MCF 10A (cell line): ENCODE results near the gene CTNNA2. TPM values are rescaled to one million over a fixed set of nuclear protein-coding genes. Genes with fewer than 3 reads are reported as not detected.

Source experiments
- BruUV-seq: library from RNA; stranded (reverse); fragments of 400-500 nt; replicated peaks from 2 replicates; lab custom pipeline; 2021; lab: Mats Ljungman, UMichigan
- CTCF ChIA-PET: fragments of 300-600 bp; sonication (Branson Sonifier 250); formaldehyde crosslinking; extraction: SDS; loops from one replicate; lab custom pipeline; 2021; ENCODE audit warnings: antibody characterized with exemption, inconsistent platforms; lab: Yijun Ruan, JAX
- POLR2A ChIA-PET: fragments of 300-600, 350-650 bp; sonication (Branson Sonifier 250); formaldehyde crosslinking; extraction: SDS; loops from one replicate; lab custom pipeline; 2020; ENCODE audit warnings: antibody characterized with exemption, inconsistent platforms; lab: Yijun Ruan, JAX
- DNase-seq: peaks from one replicate; pipeline ENCODE4 v3.0.0-alpha.2; 2018; ENCODE audit not compliant: unreplicated experiment
- H3K27ac Mint-ChIP-seq: one replicate; pipeline ENCODE4 v1.8.0; 2022; ENCODE audit warnings: mild to moderate bottlenecking, low read depth, mixed read lengths; ENCODE audit not compliant: unreplicated experiment
- H3K27me3 Mint-ChIP-seq: one replicate; pipeline ENCODE4 v1.8.0; 2022; ENCODE audit warnings: mixed read lengths; ENCODE audit not compliant: insufficient read depth, unreplicated experiment
- H3K36me3 Mint-ChIP-seq: one replicate; pipeline ENCODE4 v1.8.0; 2022; ENCODE audit warnings: mild to moderate bottlenecking, moderate library complexity, mixed read lengths; ENCODE audit not compliant: insufficient read depth, unreplicated experiment
- H3K4me1 Mint-ChIP-seq: one replicate; pipeline ENCODE4 v1.8.0; 2022; ENCODE audit warnings: mixed read lengths; ENCODE audit not compliant: insufficient read depth, unreplicated experiment
- H3K4me3 Mint-ChIP-seq: one replicate; pipeline ENCODE4 v1.8.0; 2022; ENCODE audit warnings: mild to moderate bottlenecking, moderate library complexity, mixed read lengths; ENCODE audit not compliant: unreplicated experiment
- H3K9me3 Mint-ChIP-seq: one replicate; pipeline ENCODE4 v1.8.0; 2022; ENCODE audit warnings: mixed read lengths; ENCODE audit not compliant: unreplicated experiment
- CTCF ChIP-seq: fragments of 200-600 bp; IDR thresholded peaks from one replicate; pipeline ENCODE4 v1.8.0; 2022; ENCODE audit warnings: antibody characterized with exemption, mild to moderate bottlenecking; ENCODE audit not compliant: unreplicated experiment
- intact Hi-C: fragments of 100-400 bp; cut with micrococcal nuclease; formaldehyde crosslinking; loops from 2 replicates; pipeline ENCODE4 v1.14.1; 2022
- total RNA-seq: library from RNA; stranded (reverse); gene quantifications from 2 replicates; pipeline ENCODE4 v1.2.3, GENCODE V29; 2022

The CTNNA2 gene
- total RNA-seq, 1 experiment from 2014 or later: not detected

- CTCF ChIA-PET: interaction anchor here (0.5 to 2.2 kb wide), 19 partner anchors 9 to 482 kb away, joined by 3 to 22 read pairs (median 4); partner anchors contain the start of gene CTNNA2
- intact Hi-C loops: loop anchor here (1.0 kb wide), 2 partner anchors 326 to 331 kb away; no protein-coding TSS in a partner anchor
Measured at GRCh38 chr2:79529636-79530035, 16.8 kb downstream of the CTNNA2 start.

GRCh38 chr2:79530443-79530842 is 17.6 kb downstream of the CTNNA2 start:
- intact Hi-C loops: loop anchor here (1.0 kb wide), 2 partner anchors 325 to 330 kb away; no protein-coding TSS in a partner anchor
- peak; percentile 6 for DNase-seq
- Mint-ChIP-seq H3K4me3 (no peak overlapping the region), H3K4me1 (no peaks in the 10 kb centered on the region), H3K36me3 (no peaks in the 10 kb centered on the region), H3K27me3 (no peaks in the 10 kb centered on the region), H3K9me3 (no peaks in the 10 kb centered on the region), H3K27ac (no peak overlapping the region)
- no TSS peak for BruUV-seq
- peak; percentile 24 for TF ChIP-seq CTCF
- ChIA-PET CTCF (interaction anchor here (0.5 to 2.2 kb wide), 21 partner anchors 8 to 994 kb away, joined by 3 to 22 read pairs (median 4); partner anchors contain the start of gene CTNNA2), POLR2A (interaction anchor here (1.4 kb wide), 1 partner anchor 326 kb away, joined by 3 read pairs; no protein-coding TSS in a partner anchor)

More at GRCh38 chr2:79529636-79530035, 16.8 kb downstream of the CTNNA2 start:
- H3K4me1 Mint-ChIP-seq: no peaks in the 10 kb centered on the region
- H3K4me3 Mint-ChIP-seq: no peak overlapping the region
- no peaks in the 10 kb centered on the region for H3K9me3 Mint-ChIP-seq
- no peak for DNase-seq
- no peaks in the 10 kb centered on the region for H3K36me3 Mint-ChIP-seq
- H3K27ac Mint-ChIP-seq: no peak overlapping the region
- H3K27me3 Mint-ChIP-seq: no peaks in the 10 kb centered on the region
- POLR2A ChIA-PET: interaction anchor here (1.4 kb wide), 1 partner anchor 327 kb away, joined by 3 read pairs; no protein-coding TSS in a partner anchor
- no TSS peak for BruUV-seq
- no peak for TF ChIP-seq CTCF

- no peak overlapping the region for H3K27ac Mint-ChIP-seq
- no peaks in the 10 kb centered on the region for H3K36me3 Mint-ChIP-seq
- intact Hi-C loops: no loop called here
- no peak for DNase-seq
- CTCF ChIA-PET: interaction anchor here (0.7 to 0.8 kb wide), 2 partner anchors 309 to 376 kb away, joined by 3 read pairs; no protein-coding TSS in a partner anchor
- H3K27me3 Mint-ChIP-seq: no peaks in the 10 kb centered on the region
- peaks cover 23% of the 10 kb centered on the region for H3K9me3 Mint-ChIP-seq
- POLR2A ChIA-PET: no interaction called here
- no peak for TF ChIP-seq CTCF
- H3K4me1 Mint-ChIP-seq: no peaks in the 10 kb centered on the region
- no TSS peak for BruUV-seq
- H3K4me3 Mint-ChIP-seq: no peak overlapping the region
Measured at GRCh38 chr2:79547568-79547967, 34.7 kb downstream of the CTNNA2 start.

GRCh38 chr2:79552653-79553052 is 39.8 kb downstream of the CTNNA2 start:
- Mint-ChIP-seq H3K4me3 (no peak overlapping the region), H3K36me3 (no peaks in the 10 kb centered on the region), H3K27ac (no peak overlapping the region), H3K9me3 (peaks cover 26% of the 10 kb centered on the region), H3K27me3 (no peaks in the 10 kb centered on the region), H3K4me1 (no peaks in the 10 kb centered on the region)
- intact Hi-C loops: no loop called here
- DNase-seq: no peak
- ChIA-PET POLR2A (no interaction called here), CTCF (no interaction called here)
- no peak for TF ChIP-seq CTCF
- no TSS peak for BruUV-seq
